NB4 (cell line): ENCODE measurements around the gene RCN1.

Experiments
- DNase-seq: peaks from one replicate; pipeline ENCODE4 v3.0.0; 2010; ENCODE audit warnings: low read depth
- H3K4me3 ChIP-seq: one replicate; pipeline ENCODE4 v1.5.1; 2011; ENCODE audit warnings: mild to moderate bottlenecking, low read depth, low read length, moderate library complexity
- MYC ChIP-seq: IDR thresholded peaks from 2 replicates; pipeline ENCODE4 v1.6.1; 2011; ENCODE audit warnings: low read depth, low read length
- POLR2A ChIP-seq: IDR thresholded peaks from 2 replicates; pipeline ENCODE4 v1.6.1; 2011; ENCODE audit warnings: mild to moderate bottlenecking; ENCODE audit not compliant: insufficient read length; ENCODE audit errors: extremely low read depth
- TF ChIP-seq, protein P1 (sequence below): IDR thresholded peaks from one replicate; pipeline ENCODE4 v1.5.1; 2012; ENCODE audit warnings: low read depth, low read length
- TF ChIP-seq, protein P2 (sequence below): IDR thresholded peaks from 2 replicates; pipeline ENCODE4 v1.6.1; 2011; ENCODE audit warnings: low read depth, low read length

Gene RCN1

DNA sequence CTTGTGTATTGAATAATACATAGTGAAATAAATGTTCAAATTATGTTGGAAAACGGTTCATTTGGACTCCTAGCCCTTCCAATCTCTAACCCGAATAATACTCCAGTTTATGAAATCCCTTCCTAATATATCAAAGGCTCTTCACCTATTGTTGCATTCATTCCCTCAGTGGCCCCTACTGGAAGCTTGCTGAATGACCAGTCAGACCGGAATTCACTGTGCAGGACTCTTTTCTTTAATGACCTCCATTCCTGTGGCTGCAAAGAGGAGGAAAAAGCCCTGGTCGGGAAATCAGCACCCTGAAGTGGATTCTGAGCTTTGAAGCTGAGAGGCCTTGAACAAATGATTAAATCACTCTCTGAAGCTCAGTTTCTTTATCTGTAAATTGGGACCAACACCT lies 19.1 kb upstream of the RCN1 start:
- no peak for DNase-seq
- TF ChIP-seq, protein P1, sequence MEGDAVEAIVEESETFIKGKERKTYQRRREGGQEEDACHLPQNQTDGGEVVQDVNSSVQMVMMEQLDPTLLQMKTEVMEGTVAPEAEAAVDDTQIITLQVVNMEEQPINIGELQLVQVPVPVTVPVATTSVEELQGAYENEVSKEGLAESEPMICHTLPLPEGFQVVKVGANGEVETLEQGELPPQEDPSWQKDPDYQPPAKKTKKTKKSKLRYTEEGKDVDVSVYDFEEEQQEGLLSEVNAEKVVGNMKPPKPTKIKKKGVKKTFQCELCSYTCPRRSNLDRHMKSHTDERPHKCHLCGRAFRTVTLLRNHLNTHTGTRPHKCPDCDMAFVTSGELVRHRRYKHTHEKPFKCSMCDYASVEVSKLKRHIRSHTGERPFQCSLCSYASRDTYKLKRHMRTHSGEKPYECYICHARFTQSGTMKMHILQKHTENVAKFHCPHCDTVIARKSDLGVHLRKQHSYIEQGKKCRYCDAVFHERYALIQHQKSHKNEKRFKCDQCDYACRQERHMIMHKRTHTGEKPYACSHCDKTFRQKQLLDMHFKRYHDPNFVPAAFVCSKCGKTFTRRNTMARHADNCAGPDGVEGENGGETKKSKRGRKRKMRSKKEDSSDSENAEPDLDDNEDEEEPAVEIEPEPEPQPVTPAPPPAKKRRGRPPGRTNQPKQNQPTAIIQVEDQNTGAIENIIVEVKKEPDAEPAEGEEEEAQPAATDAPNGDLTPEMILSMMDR = no peak
- TF ChIP-seq, protein P2, sequence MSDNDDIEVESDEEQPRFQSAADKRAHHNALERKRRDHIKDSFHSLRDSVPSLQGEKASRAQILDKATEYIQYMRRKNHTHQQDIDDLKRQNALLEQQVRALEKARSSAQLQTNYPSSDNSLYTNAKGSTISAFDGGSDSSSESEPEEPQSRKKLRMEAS = no peak
- TF ChIP-seq MYC = no peak
- TF ChIP-seq POLR2A = no peak
- no peak overlapping the region for H3K4me3 ChIP-seq

DNA sequence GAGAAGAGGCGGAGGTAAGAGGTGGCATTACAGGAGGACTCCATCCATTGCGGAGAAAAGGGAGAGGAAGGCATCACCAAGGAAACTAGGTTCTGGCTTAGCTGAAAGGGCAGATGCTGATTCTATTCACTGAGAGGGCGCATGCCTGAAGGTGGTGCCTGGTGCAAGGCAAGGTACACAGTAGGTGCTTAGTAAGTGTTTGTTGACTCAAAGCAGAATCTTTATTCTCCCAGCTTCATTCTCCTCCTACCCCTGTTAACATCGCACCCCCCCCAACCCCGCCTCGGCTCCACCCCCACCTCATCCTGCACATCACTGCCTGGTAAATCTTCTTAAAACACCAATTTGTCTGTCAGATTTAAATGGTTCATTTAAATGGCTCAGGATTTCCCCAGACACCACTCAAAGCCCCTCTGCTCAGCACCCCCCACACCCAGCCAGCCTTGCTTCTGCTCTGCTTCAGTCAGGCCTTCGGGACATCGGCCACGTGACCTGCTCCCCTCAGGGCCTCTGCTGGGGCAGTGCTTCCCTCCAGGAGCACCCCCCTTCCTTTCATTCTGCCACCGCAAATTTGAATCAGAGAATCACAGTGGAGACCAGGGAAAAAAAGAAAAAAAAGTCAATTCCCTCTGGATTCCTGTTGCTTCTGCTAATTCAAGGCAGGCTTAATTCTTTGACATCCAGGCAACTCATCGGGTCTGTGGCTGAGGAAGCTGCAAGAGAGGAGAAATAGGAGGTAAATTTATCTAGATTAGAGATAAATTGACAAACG lies 17.8 kb upstream of the RCN1 start:
- DNase-seq = no peak
- TF ChIP-seq MYC (no peak), POLR2A (no peak)
- TF ChIP-seq, protein P2 = no peak
- TF ChIP-seq, protein P1 = no peak
- no peak overlapping the region for H3K4me3 ChIP-seq

DNA sequence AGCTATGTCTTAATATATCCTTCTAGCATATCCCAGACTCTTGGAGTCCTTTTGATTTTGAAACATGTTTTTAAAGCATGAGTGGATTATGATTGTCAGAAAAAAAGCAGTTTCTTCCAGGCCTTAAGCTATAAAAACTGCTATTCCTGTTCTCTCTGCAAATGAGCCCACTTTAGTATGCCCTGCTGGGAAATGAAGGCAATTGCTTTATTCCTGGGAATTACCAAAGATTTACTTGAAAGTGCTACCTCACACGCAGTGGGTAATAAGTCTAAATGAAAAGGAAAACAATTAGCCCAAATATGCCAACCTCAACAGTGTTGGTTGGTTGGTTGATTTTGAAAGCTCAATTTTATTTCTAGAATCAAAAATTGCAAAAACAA lies 17.2 kb upstream of the RCN1 start:
- no peak overlapping the region for H3K4me3 ChIP-seq
- TF ChIP-seq, protein P2 = no peak
- TF ChIP-seq MYC (no peak), POLR2A (no peak)
- TF ChIP-seq, protein P1 = no peak
- DNase-seq = no peak

DNA sequence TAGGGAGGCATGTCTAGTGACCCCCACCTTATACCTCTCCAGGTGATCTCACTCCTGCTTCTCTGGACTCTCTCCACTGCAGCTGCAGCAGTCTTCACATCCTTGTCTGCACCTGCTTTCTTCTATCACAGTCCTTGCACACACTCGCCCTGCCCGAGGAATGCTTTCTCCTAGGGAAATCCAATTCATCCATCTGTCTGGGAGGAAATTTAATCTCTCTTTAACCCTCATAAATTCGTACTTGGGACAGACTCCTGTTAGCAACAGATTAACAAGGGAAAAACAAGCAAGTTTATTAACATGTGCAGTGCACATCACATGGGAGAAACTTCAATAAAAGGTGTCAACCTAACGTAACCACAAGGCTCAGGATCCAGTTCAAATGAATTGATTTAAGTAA lies 11.3 kb upstream of the RCN1 start:
- TF ChIP-seq POLR2A (no peak), MYC (no peak)
- TF ChIP-seq, protein P2 = no peak
- TF ChIP-seq, protein P1 = no peak
- no peak overlapping the region for H3K4me3 ChIP-seq
- DNase-seq = no peak

DNA sequence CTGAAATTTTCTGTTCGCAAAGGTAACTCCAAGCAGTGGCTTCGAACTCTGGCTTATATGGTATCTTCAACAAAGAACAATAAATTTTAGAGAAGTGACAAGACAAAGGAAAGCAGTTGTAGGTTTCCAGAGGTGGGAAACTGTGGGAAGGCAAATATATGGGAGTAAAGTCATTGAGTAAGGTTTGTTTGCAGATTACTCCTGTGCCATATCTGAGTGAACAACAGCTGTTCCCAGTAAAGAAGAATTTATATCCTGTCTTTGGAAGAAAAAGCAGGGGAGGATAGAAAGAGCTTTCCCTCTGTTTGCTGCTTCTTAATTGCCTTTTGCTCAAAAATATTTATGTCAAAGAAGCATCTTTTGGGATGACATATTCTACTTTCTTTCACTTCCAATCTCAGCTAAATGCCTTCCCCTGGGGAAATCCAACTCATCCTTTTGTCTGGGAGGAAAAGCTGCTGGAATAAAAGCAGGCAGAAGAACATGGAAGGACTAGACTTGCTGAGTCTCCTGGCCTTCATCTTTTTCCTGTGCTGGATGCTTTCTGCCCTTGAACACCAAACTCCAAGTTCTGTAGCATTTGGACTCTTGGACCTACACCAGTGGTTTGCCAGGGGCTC lies 10.4 kb upstream of the RCN1 start:
- no peak overlapping the region for H3K4me3 ChIP-seq
- TF ChIP-seq POLR2A (no peak), MYC (no peak)
- TF ChIP-seq, protein P2 = no peak
- TF ChIP-seq, protein P1 = no peak
- no peak for DNase-seq
